Kidney (tissue), 14 donors: ENCODE measurements around the gene IDH3G. TPM values are rescaled to one million over a fixed set of nuclear protein-coding genes. Genes with fewer than 3 reads are reported as not detected.
A peak's percentile ranks its signal among the peaks of the same experiment; 100 is the strongest.

ENCODE experiments used
- DNase-seq, 5 donors: peaks; one replicate each; pipeline ENCODE4 v3.0.0-alpha.2; 2013 to 2020
- FAIRE-seq: peaks from 2 replicates; lab custom pipeline; 2012; peaks lifted over from hg19 to GRCh38; lab: Jason Lieb, UNC
- H3K27ac ChIP-seq, 2 donors: one replicate each; pipeline ENCODE4 v1.7.0; 2013; ENCODE audit warnings: low read depth in 2 of 2, low read length in 2 of 2, inconsistent platforms in 1 of 2
- H3K27me3 ChIP-seq: one replicate; pipeline ENCODE4 v1.7.1; 2013; ENCODE audit warnings: low read length, inconsistent platforms; ENCODE audit not compliant: control insufficient read depth, insufficient read depth
- H3K36me3 ChIP-seq, 3 donors: one replicate each; pipeline versions ENCODE4 v1.7.0 to v1.7.1; 2013; ENCODE audit warnings: low read length in 3 of 3, control low read depth in 1 of 3, inconsistent platforms in 1 of 3; ENCODE audit not compliant: insufficient read depth in 3 of 3, control insufficient read depth in 2 of 3
- H3K4me1 ChIP-seq, 3 donors: one replicate each; pipeline versions ENCODE4 v1.7.0 to v1.7.1; 2013; ENCODE audit warnings: low read length in 3 of 3, inconsistent platforms in 1 of 3, low read depth in 1 of 3; ENCODE audit not compliant: control insufficient read depth in 2 of 3, insufficient read depth in 2 of 3
- H3K4me3 ChIP-seq, 3 donors: one replicate each; pipeline versions ENCODE4 v1.7.0 to v1.8.1; 2013; ENCODE audit warnings: low read length in 3 of 3, control low read depth in 1 of 3, inconsistent platforms in 1 of 3
- H3K9ac ChIP-seq, 3 donors: one replicate each; pipeline versions ENCODE4 v1.7.0 to v1.7.1; 2013; ENCODE audit warnings: low read length in 3 of 3, control low read depth in 1 of 3, inconsistent platforms in 1 of 3
- H3K9me3 ChIP-seq, 3 donors: one replicate each; pipeline versions ENCODE4 v1.7.0 to v1.7.1; 2013; ENCODE audit warnings: low read length in 3 of 3, control low read depth in 1 of 3, inconsistent platforms in 1 of 3; ENCODE audit not compliant: control insufficient read depth in 2 of 3, insufficient read depth in 1 of 3
- CTCF ChIP-seq: IDR thresholded peaks from 3 replicates; pipeline ENCODE4 v1.5.1; 2012; ENCODE audit warnings: mild to moderate bottlenecking, moderate library complexity, borderline replicate concordance; ENCODE audit not compliant: insufficient read depth; ENCODE audit errors: extremely low read depth
- intact Hi-C: fragments of 100-400 bp; cut with DNase I; formaldehyde crosslinking; loops from one replicate; pipeline ENCODE4 v1.11.1; 2022
- polyA plus RNA-seq: library from polyadenylated mRNA; stranded (reverse); fragments of 350-450 nt; fragmentation: Illumina TruSeq; extraction: RNeasy Lipid Tissue Mini Kit (QIAGEN cat#74804); gene quantifications from one replicate; pipeline ENCODE4 v1.2.3, GENCODE V29; 2014; ENCODE audit warnings: low read depth, low replicate concordance; ENCODE audit not compliant: insufficient read depth
- total RNA-seq: library from RNA; stranded (reverse); fragmentation: NEBNext Ultra II Directional; extraction: Animal tissue kit (Norgen Biotek cat#: 25700); gene quantifications from one replicate; pipeline ENCODE4 v1.2.1, GENCODE V29; 2021
- donor health status: control.
- donor health status: control.
- donor health status: control.
- donor health status: control.
- donor health status: control.
- donor health status: DM: yes; HTN: yes; CAD: no.
- donor health status: Normal renal cell carcinoma (clear cell type).

IDH3G gene
- total and polyA plus RNA-seq, 2 donors from 2014 or later: 62.1 to 100 TPM

GRCh38 chrX:153829549-153829798 is 35.3 kb upstream of the IDH3G start:
- no peaks in the 10 kb centered on the region for H3K27me3 ChIP-seq
- DNase-seq (peak in 1 of 5 donors; percentile 14), FAIRE-seq (no peak)
- no peaks in the 10 kb centered on the region for H3K36me3 ChIP-seq
- H3K4me1 ChIP-seq: no peaks in the 10 kb centered on the region
- no peak overlapping the region for H3K27ac ChIP-seq
- TF ChIP-seq CTCF: no peak
- H3K9me3 ChIP-seq: no peaks in the 10 kb centered on the region
- H3K4me3 ChIP-seq: no peak overlapping the region
- no peak overlapping the region for H3K9ac ChIP-seq
- intact Hi-C loops: no loop called here

GRCh38 chrX:153828723-153829548 is 34.8 kb upstream of the IDH3G start:
- Histone ChIP-seq H3K36me3 (no peaks in the 10 kb centered on the region), H3K9me3 (no peaks in the 10 kb centered on the region), H3K27ac (no peak overlapping the region), H3K9ac (no peak overlapping the region), H3K4me3 (no peak overlapping the region), H3K27me3 (no peaks in the 10 kb centered on the region), H3K4me1 (no peaks in the 10 kb centered on the region)
- intact Hi-C loops: no loop called here
- DNase-seq: peak in 2 of 5 donors; percentile 31 to 44
- FAIRE-seq: no peak
- no peak for TF ChIP-seq CTCF

- Histone ChIP-seq H3K27ac (no peak overlapping the region), H3K9me3 (no peaks in the 10 kb centered on the region), H3K4me1 (no peaks in the 10 kb centered on the region), H3K9ac (no peak overlapping the region), H3K36me3 (no peaks in the 10 kb centered on the region), H3K4me3 (no peak overlapping the region), H3K27me3 (no peaks in the 10 kb centered on the region)
- intact Hi-C loops: no loop called here
- DNase-seq (peak in 1 of 5 donors; percentile 28), FAIRE-seq (no peak)
- TF ChIP-seq CTCF: no peak
Measured at GRCh38 chrX:153828308-153828707, 34.1 kb upstream of the IDH3G start.

GRCh38 chrX:153827903-153828302 is 33.7 kb upstream of the IDH3G start:
- intact Hi-C loops: no loop called here
- Histone ChIP-seq H3K27me3 (no peaks in the 10 kb centered on the region), H3K4me3 (no peak overlapping the region), H3K9ac (no peak overlapping the region), H3K36me3 (no peaks in the 10 kb centered on the region), H3K4me1 (no peaks in the 10 kb centered on the region), H3K9me3 (no peaks in the 10 kb centered on the region), H3K27ac (no peak overlapping the region)
- no peak for TF ChIP-seq CTCF
- DNase-seq (no peak), FAIRE-seq (no peak)
